Endothelial cell (in vitro differentiated cells): Measurements from ENCODE around the gene NOL6. TPM values are rescaled to one million over a fixed set of nuclear protein-coding genes. Genes with fewer than 3 reads are reported as not detected.

Experiments used
- DNase-seq: peaks from one replicate; pipeline ENCODE4 v3.0.0; 2021; ENCODE audit warnings: low spot score
- H3K27ac Mint-ChIP-seq: one replicate; pipeline ENCODE4 v1.8.0; 2021; ENCODE audit warnings: mixed read lengths, inconsistent platforms; ENCODE audit not compliant: unreplicated experiment
- H3K27me3 Mint-ChIP-seq: one replicate; pipeline ENCODE4 v1.8.0; 2021; ENCODE audit warnings: mild to moderate bottlenecking, moderate library complexity, mixed read lengths, inconsistent platforms; ENCODE audit not compliant: unreplicated experiment
- H3K36me3 Mint-ChIP-seq: one replicate; pipeline ENCODE4 v1.8.0; 2021; ENCODE audit warnings: mild to moderate bottlenecking, low read depth, mixed read lengths, inconsistent platforms; ENCODE audit not compliant: unreplicated experiment
- H3K4me1 Mint-ChIP-seq: one replicate; pipeline ENCODE4 v1.8.0; 2021; ENCODE audit warnings: mild to moderate bottlenecking, mixed read lengths, inconsistent platforms; ENCODE audit not compliant: unreplicated experiment
- H3K4me3 Mint-ChIP-seq: one replicate; pipeline ENCODE4 v1.8.0; 2021; ENCODE audit warnings: mild to moderate bottlenecking, mixed read lengths, inconsistent platforms; ENCODE audit not compliant: unreplicated experiment
- H3K9me3 Mint-ChIP-seq: one replicate; pipeline ENCODE4 v1.8.0; 2021; ENCODE audit warnings: mixed read lengths, inconsistent platforms; ENCODE audit not compliant: unreplicated experiment
- CTCF ChIP-seq: fragments of 200-600 bp; sonication (generic); IDR thresholded peaks from one replicate; pipeline ENCODE4 v1.5.0; 2021; ENCODE audit warnings: antibody characterized with exemption; ENCODE audit not compliant: unreplicated experiment
- total RNA-seq: library from RNA; stranded (reverse); fragmentation: NEBNext Ultra II Directional; extraction: Animal tissue kit (Norgen Biotek cat#: 25700); gene quantifications from one replicate; pipeline ENCODE4 v1.2.1, GENCODE V29; 2021; ENCODE audit not compliant: unreplicated experiment

Gene NOL6
- total RNA-seq, 1 donor from 2014 or later: 22.6 TPM

GRCh38 chr9:33443047-33443446 lies 30.7 kb downstream of the NOL6 start:
- Mint-ChIP-seq H3K4me3 (no peak overlapping the region), H3K36me3 (peaks cover 4% of the 10 kb centered on the region), H3K27me3 (peaks cover 6% of the 10 kb centered on the region), H3K4me1 (peaks cover 25% of the 10 kb centered on the region), H3K27ac (no peak overlapping the region), H3K9me3 (no peaks in the 10 kb centered on the region)
- no peak for TF ChIP-seq CTCF
- DNase-seq: no peak

DNA sequence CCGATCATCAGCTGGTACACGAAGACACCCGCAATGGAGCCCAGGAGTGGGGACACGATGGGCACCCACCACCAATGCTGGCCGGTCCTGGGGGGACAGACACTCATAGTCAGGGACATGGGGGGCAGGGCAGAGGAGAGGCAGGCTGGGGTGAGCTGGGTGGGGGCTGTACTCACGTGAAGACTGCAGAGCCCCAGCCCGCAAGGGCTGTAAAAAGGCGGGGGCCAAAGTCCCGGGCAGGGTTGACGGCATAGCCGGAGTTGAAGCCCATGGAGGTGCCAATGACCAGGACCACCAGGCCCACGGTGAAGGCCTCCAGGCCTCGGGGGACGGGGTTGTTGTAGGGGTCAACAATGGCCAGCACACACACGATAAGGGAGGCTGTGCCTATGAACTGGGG lies 31.6 kb downstream of the NOL6 start:
- Mint-ChIP-seq H3K27ac (no peak overlapping the region), H3K36me3 (peaks cover 4% of the 10 kb centered on the region), H3K9me3 (no peaks in the 10 kb centered on the region), H3K4me1 (peaks cover 32% of the 10 kb centered on the region), H3K4me3 (no peak overlapping the region), H3K27me3 (peaks cover 6% of the 10 kb centered on the region)
- DNase-seq: no peak
- no peak for TF ChIP-seq CTCF

- no peaks in the 10 kb centered on the region for H3K9me3 Mint-ChIP-seq
- H3K27ac Mint-ChIP-seq: no peak overlapping the region
- peaks cover 10% of the 10 kb centered on the region for H3K27me3 Mint-ChIP-seq
- peaks cover 40% of the 10 kb centered on the region for H3K4me1 Mint-ChIP-seq
- H3K36me3 Mint-ChIP-seq: no peaks in the 10 kb centered on the region
- H3K4me3 Mint-ChIP-seq: no peak overlapping the region
- TF ChIP-seq CTCF: no peak
- DNase-seq: no peak
Observed at GRCh38 chr9:33440609-33441008, 33.1 kb downstream of the NOL6 start.

GRCh38 chr9:33440204-33440603 lies 33.5 kb downstream of the NOL6 start:
- H3K4me1 Mint-ChIP-seq: peaks cover 43% of the 10 kb centered on the region
- DNase-seq: no peak
- H3K36me3 Mint-ChIP-seq: no peaks in the 10 kb centered on the region
- H3K27me3 Mint-ChIP-seq: peaks cover 11% of the 10 kb centered on the region
- peak overlapping the region; percentile 9 for H3K27ac Mint-ChIP-seq
- no peak overlapping the region for H3K4me3 Mint-ChIP-seq
- no peaks in the 10 kb centered on the region for H3K9me3 Mint-ChIP-seq
- no peak for TF ChIP-seq CTCF

DNA sequence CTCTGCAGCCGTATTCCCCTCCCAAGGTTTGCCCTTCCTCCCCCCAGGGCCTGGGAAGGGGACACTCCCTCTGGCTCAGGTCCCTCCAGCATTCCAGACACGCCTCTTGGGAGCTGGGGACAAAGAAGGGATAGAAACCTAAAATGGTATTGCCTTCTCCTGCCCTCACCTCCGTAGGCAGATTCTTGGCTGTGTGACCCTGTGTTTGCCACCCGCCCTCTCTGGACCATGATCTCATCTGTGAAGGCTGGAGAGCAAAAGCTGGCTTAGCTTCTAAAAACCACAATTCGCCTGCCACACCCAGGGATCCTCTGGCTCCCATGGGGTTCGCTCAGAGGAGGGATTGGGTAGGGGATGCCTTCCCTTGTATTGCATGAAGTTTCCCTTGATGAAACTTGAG lies 34.0 kb downstream of the NOL6 start:
- Mint-ChIP-seq H3K9me3 (no peaks in the 10 kb centered on the region), H3K4me3 (no peak overlapping the region), H3K4me1 (peaks cover 41% of the 10 kb centered on the region), H3K27ac (peak overlapping the region; percentile 9), H3K27me3 (peaks cover 9% of the 10 kb centered on the region), H3K36me3 (no peaks in the 10 kb centered on the region)
- no peak for DNase-seq
- TF ChIP-seq CTCF: no peak
